Upper lobe of left lung (tissue), 6 donors: ENCODE results near the gene PRKCE. TPM values are rescaled to one million over a fixed set of nuclear protein-coding genes. Genes with fewer than 3 reads are reported as not detected.
A peak's percentile ranks its signal among the peaks of the same experiment; 100 is the strongest.
"Not testable (repeated sequence)": the region's sequence is repeated elsewhere in the genome, so short reads cannot be mapped to it uniquely, and the experiment has no call there.

Source experiments
- ATAC-seq, 2 donors: fragments of 200-7000 bp; cut with Tn5 transposase; one replicate each; pipeline ENCODE4 v1.9.1; 2022; ENCODE audit warnings: mild to moderate bottlenecking in 2 of 2, moderate library complexity in 2 of 2; ENCODE audit not compliant: low FRiP score in 2 of 2
- DNase-seq, 2 donors: peaks; one replicate each; pipeline ENCODE4 v3.0.0-alpha.2; 2019 to 2020
- H3K27ac ChIP-seq, 4 donors: fragments of 200-600 bp; sonication (generic); one replicate each; pipeline ENCODE4 v1.5.1; 2016 to 2019
- H3K27me3 ChIP-seq, 4 donors: fragments of 200-600 bp; sonication (generic); one replicate each; pipeline ENCODE4 v1.5.1; 2017 to 2019
- H3K36me3 ChIP-seq, 4 donors: fragments of 200-600 bp; sonication (generic); one replicate each; pipeline ENCODE4 v1.5.1; 2016 to 2019
- H3K4me1 ChIP-seq, 4 donors: fragments of 200-600 bp; sonication (generic); one replicate each; pipeline ENCODE4 v1.5.1; 2018 to 2019
- H3K4me3 ChIP-seq, 4 donors: fragments of 200-600 bp; sonication (generic); one replicate each; pipeline ENCODE4 v1.5.1; 2017 to 2019; ENCODE audit warnings: mild to moderate bottlenecking in 2 of 4, moderate library complexity in 1 of 4
- H3K9me3 ChIP-seq, 4 donors: fragments of 200-600 bp; sonication (generic); one replicate each; pipeline ENCODE4 v1.5.1; 2018 to 2019
- EP300 ChIP-seq, 4 donors: sonication (generic); formaldehyde crosslinking; IDR thresholded peaks; one replicate each; pipeline ENCODE4 v1.5.1; 2017; ENCODE audit warnings: antibody characterized with exemption in 4 of 4, control low read depth in 2 of 4
- POLR2A ChIP-seq, 4 donors: fragments of 450-650 bp; IDR thresholded peaks; one replicate each; pipeline ENCODE4 v1.5.1; 2016 to 2017; ENCODE audit warnings: antibody characterized with exemption in 4 of 4, mild to moderate bottlenecking in 2 of 4
- POLR2AphosphoS5 ChIP-seq, 2 donors: sonication (generic); formaldehyde crosslinking; IDR thresholded peaks; one replicate each; pipeline ENCODE4 v1.5.1; 2017; ENCODE audit warnings: antibody characterized with exemption in 2 of 2
- WGBS, 2 donors: methylation state at CpG; one replicate each; pipeline ENCODE4 v1.1.5; 2017 to 2018; 5-methylcytosine and 5-hydroxymethylcytosine counted together
- total RNA-seq, 6 donors: library from RNA; depleted of rRNA in 4 of 6; stranded (reverse); fragments of >200 nt in 4 of 6; gene quantifications; one replicate each; pipeline versions ENCODE4 v1.1.0 to v1.2.1, GENCODE V29; 2016 to 2021
- TF ChIP-seq, protein P1 (sequence below), 6 experiments: fragments of 450-650 bp in 4 of 6; fragments of 200-600 bp in 2 of 6; sonication (generic) in 2 of 6; IDR thresholded peaks; one replicate each; pipeline ENCODE4 v1.5.1; 2016 to 2019; ENCODE audit warnings: antibody characterized with exemption in 6 of 6
- donor health status: DM: no; HTN: no; CAD: no; lungs with moderate emphysema.
- donor health status: DM: no; HTN: yes; CAD: no; lungs with severe emphysema.

PRKCE gene
- total RNA-seq, 6 donors from 2014 or later = 54.9 to 124 (median 75.6) TPM

- no peak for DNase-seq
- Histone ChIP-seq H3K4me3 (no peak overlapping the region), H3K27me3 (no peaks in the 10 kb centered on the region), H3K36me3 (no peaks in the 10 kb centered on the region), H3K4me1 (no peaks in the 10 kb centered on the region), H3K9me3 (peaks cover 0 to 12% (median 3%) of the 10 kb centered on the region in 4 donors), H3K27ac (no peak overlapping the region)
- 56 to 71% methylated on average over 1 of the region's 1 CpG for WGBS, 2 donors
- no peak for ATAC-seq
- no peak for TF ChIP-seq POLR2AphosphoS5 (IDR thresholded peaks at IDR 0.05)
- no peak for TF ChIP-seq POLR2A (IDR thresholded peaks at IDR 0.05)
- TF ChIP-seq, protein P1, sequence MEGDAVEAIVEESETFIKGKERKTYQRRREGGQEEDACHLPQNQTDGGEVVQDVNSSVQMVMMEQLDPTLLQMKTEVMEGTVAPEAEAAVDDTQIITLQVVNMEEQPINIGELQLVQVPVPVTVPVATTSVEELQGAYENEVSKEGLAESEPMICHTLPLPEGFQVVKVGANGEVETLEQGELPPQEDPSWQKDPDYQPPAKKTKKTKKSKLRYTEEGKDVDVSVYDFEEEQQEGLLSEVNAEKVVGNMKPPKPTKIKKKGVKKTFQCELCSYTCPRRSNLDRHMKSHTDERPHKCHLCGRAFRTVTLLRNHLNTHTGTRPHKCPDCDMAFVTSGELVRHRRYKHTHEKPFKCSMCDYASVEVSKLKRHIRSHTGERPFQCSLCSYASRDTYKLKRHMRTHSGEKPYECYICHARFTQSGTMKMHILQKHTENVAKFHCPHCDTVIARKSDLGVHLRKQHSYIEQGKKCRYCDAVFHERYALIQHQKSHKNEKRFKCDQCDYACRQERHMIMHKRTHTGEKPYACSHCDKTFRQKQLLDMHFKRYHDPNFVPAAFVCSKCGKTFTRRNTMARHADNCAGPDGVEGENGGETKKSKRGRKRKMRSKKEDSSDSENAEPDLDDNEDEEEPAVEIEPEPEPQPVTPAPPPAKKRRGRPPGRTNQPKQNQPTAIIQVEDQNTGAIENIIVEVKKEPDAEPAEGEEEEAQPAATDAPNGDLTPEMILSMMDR (IDR thresholded peaks at IDR 0.05) = no peak
- TF ChIP-seq EP300 (IDR thresholded peaks at IDR 0.05) = no peak
Measured at GRCh38 chr2:46210063-46210462, 558.6 kb downstream of the PRKCE start.

DNA sequence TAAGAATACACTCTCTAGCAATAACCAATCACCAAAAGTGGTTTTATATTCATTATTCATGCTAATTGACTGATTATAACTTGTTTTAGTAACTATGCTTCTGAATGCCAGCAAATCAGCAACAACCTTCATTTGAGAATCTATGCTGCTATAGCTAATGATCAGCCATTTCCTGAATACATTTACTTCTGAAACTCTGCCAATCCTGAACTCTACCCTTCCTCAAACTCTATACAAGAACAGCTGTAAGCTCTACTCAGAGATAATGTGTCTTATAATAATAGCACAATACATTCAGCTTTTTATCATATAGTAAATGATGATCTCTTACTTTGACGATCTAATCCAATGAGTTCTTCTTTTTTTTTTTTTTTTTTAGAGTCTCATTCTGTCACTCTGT is 560.0 kb downstream of the PRKCE start:
- Histone ChIP-seq H3K36me3 (no peaks in the 10 kb centered on the region), H3K4me3 (no peak overlapping the region), H3K27me3 (no peaks in the 10 kb centered on the region), H3K4me1 (no peaks in the 10 kb centered on the region), H3K9me3 (peaks cover 0 to 12% (median 3%) of the 10 kb centered on the region in 4 donors), H3K27ac (no peak overlapping the region)
- 48 to 63% methylated on average over 1 of the region's 1 CpG for WGBS, 2 donors
- TF ChIP-seq POLR2A (IDR thresholded peaks at IDR 0.05) = no peak
- no peak for TF ChIP-seq POLR2AphosphoS5 (IDR thresholded peaks at IDR 0.05)
- no peak for TF ChIP-seq EP300 (IDR thresholded peaks at IDR 0.05)
- TF ChIP-seq, protein P1 (IDR thresholded peaks at IDR 0.05) = no peak
- ATAC-seq = no peak
- no peak for DNase-seq

DNA sequence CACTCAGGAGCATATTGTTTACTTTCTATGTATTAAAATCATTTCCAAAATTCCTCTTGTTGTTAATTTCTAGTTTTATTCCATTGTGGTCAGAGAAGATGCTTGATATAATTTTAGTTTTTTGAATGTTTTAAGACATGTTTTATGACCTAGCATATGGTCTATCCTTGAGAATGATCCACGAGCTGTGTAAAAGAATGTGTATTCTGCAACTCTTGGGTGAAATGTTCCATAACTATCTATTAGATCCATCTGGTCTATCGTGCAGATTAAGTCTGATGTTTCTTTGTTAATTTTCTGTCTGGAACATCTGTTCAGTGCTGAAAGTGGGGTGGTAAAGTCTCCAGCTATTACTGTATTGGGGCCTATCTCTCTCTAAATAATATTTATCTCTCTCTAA is 562.4 kb downstream of the PRKCE start:
- Histone ChIP-seq H3K36me3 (no peaks in the 10 kb centered on the region), H3K27ac (no peak overlapping the region), H3K4me3 (no peak overlapping the region), H3K4me1 (no peaks in the 10 kb centered on the region), H3K9me3 (peaks cover 0 to 10% (median 5%) of the 10 kb centered on the region in 4 donors), H3K27me3 (no peaks in the 10 kb centered on the region)
- WGBS, 2 donors = 85 to 89% methylated on average over 2 of the region's 2 CpGs
- DNase-seq (no peak), ATAC-seq (no peak)
- TF ChIP-seq EP300 (IDR thresholded peaks at IDR 0.05) (no peak), POLR2A (IDR thresholded peaks at IDR 0.05) (no peak), POLR2AphosphoS5 (IDR thresholded peaks at IDR 0.05) (no peak)
- TF ChIP-seq, protein P1 (IDR thresholded peaks at IDR 0.05) = no peak

DNA sequence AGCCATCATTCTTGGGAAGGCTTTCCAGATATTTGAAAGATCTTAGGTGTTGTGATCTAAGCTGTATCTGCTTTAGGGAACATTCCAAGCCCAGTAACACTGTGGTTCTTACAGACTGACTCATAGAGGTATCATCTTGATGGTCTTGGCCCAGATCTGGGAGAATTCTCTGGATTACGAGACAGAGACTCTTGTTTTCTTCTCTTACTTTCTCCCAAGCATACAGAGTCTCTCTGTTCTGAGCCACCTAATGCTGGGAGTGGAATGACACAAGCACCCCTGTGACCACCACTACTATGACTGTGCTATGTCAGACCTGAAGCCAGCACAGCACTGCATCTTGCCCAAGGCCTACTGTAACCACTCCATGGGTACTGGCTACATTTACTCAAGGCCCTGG is 564.7 kb downstream of the PRKCE start:
- DNase-seq (no peak), ATAC-seq (peak in 1 of 2 donors; percentile 34)
- Histone ChIP-seq H3K4me3 (no peak overlapping the region), H3K27ac (no peak overlapping the region), H3K9me3 (peaks cover 0 to 8% (median 2%) of the 10 kb centered on the region in 4 donors), H3K36me3 (no peaks in the 10 kb centered on the region), H3K27me3 (no peaks in the 10 kb centered on the region), H3K4me1 (no peaks in the 10 kb centered on the region)
- TF ChIP-seq POLR2A (IDR thresholded peaks at IDR 0.05) = no peak
- no peak for TF ChIP-seq EP300 (IDR thresholded peaks at IDR 0.05)
- TF ChIP-seq POLR2AphosphoS5 (IDR thresholded peaks at IDR 0.05) = no peak
- WGBS, 2 donors = no CpG with 5 or more reads among the region's 1 CpG

- 45 to 61% methylated on average over 1 of the region's 1 CpG for WGBS, 2 donors
- not testable (repeated sequence) for H3K27ac ChIP-seq, H3K9me3 ChIP-seq, H3K36me3 ChIP-seq, H3K27me3 ChIP-seq, H3K4me3 ChIP-seq, ATAC-seq, DNase-seq
- peaks cover 0 to 14% (median 2%) of the 10 kb centered on the region in 4 donors for H3K4me1 ChIP-seq
Measured at GRCh38 chr2:46223514-46223913, 572.0 kb downstream of the PRKCE start.

DNA sequence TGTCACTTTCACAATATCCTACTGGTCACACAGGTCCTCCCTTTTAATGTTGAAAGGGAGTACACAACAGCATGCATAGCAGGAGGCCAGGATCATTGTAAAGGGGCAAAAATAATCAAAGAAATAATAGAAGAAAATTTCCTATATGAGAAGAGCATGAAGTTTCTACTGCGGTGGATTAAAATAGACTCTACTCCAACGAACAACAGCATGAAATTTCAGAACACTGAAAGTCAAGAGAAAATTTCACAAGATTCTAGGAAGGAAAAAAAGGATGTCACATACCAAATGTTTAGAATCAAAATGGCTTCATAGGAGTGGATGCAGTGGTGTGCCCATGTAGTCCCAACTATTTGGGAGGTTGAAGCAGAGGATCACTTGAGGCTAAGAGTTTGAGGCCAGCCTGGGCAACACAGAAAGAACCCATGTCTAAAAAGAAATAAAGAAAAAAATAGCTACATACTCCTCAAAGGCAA is 573.7 kb downstream of the PRKCE start:
- 74 to 83% methylated on average over 2 of the region's 2 CpGs for WGBS, 2 donors
- DNase-seq (no peak), ATAC-seq (no peak)
- no peaks in the 10 kb centered on the region for H3K36me3 ChIP-seq
- H3K4me1 ChIP-seq = peaks cover under 1 to 20% (median 9%) of the 10 kb centered on the region in 4 donors
- peak overlapping the region; percentile 9 to 69 (median 48) for H3K27ac ChIP-seq
- H3K9me3 ChIP-seq = no peaks in the 10 kb centered on the region
- H3K27me3 ChIP-seq = no peaks in the 10 kb centered on the region
- TF ChIP-seq POLR2AphosphoS5 (IDR thresholded peaks at IDR 0.05) (no peak), EP300 (IDR thresholded peaks at IDR 0.05) (no peak), POLR2A (IDR thresholded peaks at IDR 0.05) (no peak)
- TF ChIP-seq, protein P1 (IDR thresholded peaks at IDR 0.05) = no peak
- H3K4me3 ChIP-seq = no peak overlapping the region
